ENCODE data around the gene PATJ.
A peak's percentile ranks its signal among the peaks of the same experiment; 100 is the strongest.

PATJ gene

GRCh38 chr1:62057230-62057629 lies 314.9 kb downstream of the PATJ start:
- no peak overlapping the region for H2BK15ac ChIP-seq (ENCODE audit: low read depth, poor library complexity, severe bottlenecking)
- no peak overlapping the region for H2BK5ac ChIP-seq (ENCODE audit: low read depth, low read length, poor library complexity, severe bottlenecking)
- H2BK12ac ChIP-seq (ENCODE audit: low read length in 2 of 2), result no peak overlapping the region
- H3K27ac ChIP-seq (ENCODE audit: low read length, poor library complexity, severe bottlenecking), result no peak overlapping the region
- no peaks in the 10 kb centered on the region for H3K4me1 ChIP-seq (ENCODE audit: control insufficient read depth, insufficient read depth, low read depth, low read length)
- no peak overlapping the region for H3K18ac ChIP-seq (ENCODE audit: low read depth in 1 of 2, low read length in 2 of 2)
- H3K14ac ChIP-seq (ENCODE audit: low read length in 2 of 2), result no peak overlapping the region
- no peak overlapping the region for H3K4me2 ChIP-seq (ENCODE audit: low read length, poor library complexity, severe bottlenecking)
- H3K4ac ChIP-seq (ENCODE audit: low read depth in 1 of 2, low read length in 2 of 2), result no peak overlapping the region
- no peaks in the 10 kb centered on the region for H3K9me3 ChIP-seq (ENCODE audit: control insufficient read depth, low read length)
- H4K91ac ChIP-seq (ENCODE audit: low read length), result no peak overlapping the region
- DNase-seq, result no peak
- no peak overlapping the region for H3K23ac ChIP-seq (ENCODE audit: low read length in 2 of 2)
- H2BK120ac ChIP-seq (ENCODE audit: low read depth, low read length), result no peak overlapping the region
- no peaks in the 10 kb centered on the region for H3K27me3 ChIP-seq (ENCODE audit: control insufficient read depth in 1 of 2, insufficient read depth in 1 of 2, low read length in 2 of 2)
- H2AK5ac ChIP-seq (ENCODE audit: low read length, severe bottlenecking), result no peak overlapping the region
- no peaks in the 10 kb centered on the region for H3K79me1 ChIP-seq (replicated peaks; ENCODE audit: low read length, poor library complexity, severe bottlenecking)
- H3K4me3 ChIP-seq (ENCODE audit: insufficient read depth in 1 of 2, low read depth in 1 of 2, low read length in 2 of 2), result no peak overlapping the region
- H3K36me3 ChIP-seq (ENCODE audit: control insufficient read depth in 1 of 2, insufficient read depth in 2 of 2, low read depth in 1 of 2, low read length in 2 of 2), result no peaks in the 10 kb centered on the region
- no peak overlapping the region for H3K9ac ChIP-seq (ENCODE audit: low read length)
- no peak overlapping the region for H2AFZ ChIP-seq (ENCODE audit: low read depth, low read length)
- 85% methylated on average over 2 of the region's 4 CpGs for WGBS
- no peak overlapping the region for H4K8ac ChIP-seq (ENCODE audit: low read length)

DNA sequence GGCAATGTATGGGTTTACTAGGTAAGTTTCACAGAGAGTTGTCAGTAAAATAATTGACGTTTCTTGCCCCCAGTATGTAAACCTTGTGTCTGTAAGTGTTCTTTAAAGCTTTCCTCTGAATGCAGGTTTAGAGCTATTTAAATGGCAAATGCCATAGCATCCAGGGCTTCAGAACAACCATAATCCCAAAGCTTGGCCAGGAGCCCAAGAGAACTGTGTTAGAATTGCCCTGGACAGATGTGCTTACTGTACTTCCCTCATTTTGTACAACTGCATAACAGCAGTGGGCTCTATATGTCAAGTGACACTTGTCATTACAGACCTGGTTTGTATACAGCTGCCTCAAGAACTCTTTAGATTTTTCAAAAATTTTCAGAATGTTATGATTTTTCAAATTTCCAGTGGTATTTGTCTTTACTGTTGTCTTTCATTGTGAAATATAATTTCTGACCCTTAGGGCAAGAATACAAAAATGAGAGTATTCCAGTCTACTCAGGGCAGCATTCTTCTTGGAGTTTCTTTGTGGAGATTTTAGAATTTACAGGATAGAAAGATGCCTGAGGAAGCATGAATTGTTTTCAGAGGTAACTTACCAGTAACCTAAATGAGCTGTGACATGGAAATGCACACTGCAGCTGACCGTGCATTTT lies 315.5 kb downstream of the PATJ start:
- no peak overlapping the region for H3K4me3 ChIP-seq (ENCODE audit: insufficient read depth in 1 of 2, low read depth in 1 of 2, low read length in 2 of 2)
- H3K27ac ChIP-seq (ENCODE audit: low read length, poor library complexity, severe bottlenecking), result no peak overlapping the region
- no peak overlapping the region for H3K23ac ChIP-seq (ENCODE audit: low read length in 2 of 2)
- H3K4me1 ChIP-seq (ENCODE audit: control insufficient read depth, insufficient read depth, low read depth, low read length), result no peaks in the 10 kb centered on the region
- no peak overlapping the region for H2AK5ac ChIP-seq (ENCODE audit: low read length, severe bottlenecking)
- H3K14ac ChIP-seq (ENCODE audit: low read length in 2 of 2), result no peak overlapping the region
- H4K8ac ChIP-seq (ENCODE audit: low read length), result no peak overlapping the region
- no peak for DNase-seq
- H2BK120ac ChIP-seq (ENCODE audit: low read depth, low read length), result no peak overlapping the region
- H3K27me3 ChIP-seq (ENCODE audit: control insufficient read depth in 1 of 2, insufficient read depth in 1 of 2, low read length in 2 of 2), result no peaks in the 10 kb centered on the region
- no peaks in the 10 kb centered on the region for H3K9me3 ChIP-seq (ENCODE audit: control insufficient read depth, low read length)
- no peaks in the 10 kb centered on the region for H3K79me1 ChIP-seq (replicated peaks; ENCODE audit: low read length, poor library complexity, severe bottlenecking)
- WGBS, result 77% methylated on average over 2 of the region's 2 CpGs
- no peak overlapping the region for H2AFZ ChIP-seq (ENCODE audit: low read depth, low read length)
- no peak overlapping the region for H2BK5ac ChIP-seq (ENCODE audit: low read depth, low read length, poor library complexity, severe bottlenecking)
- no peak overlapping the region for H3K9ac ChIP-seq (ENCODE audit: low read length)
- H3K18ac ChIP-seq (ENCODE audit: low read depth in 1 of 2, low read length in 2 of 2), result no peak overlapping the region
- H4K91ac ChIP-seq (ENCODE audit: low read length), result no peak overlapping the region
- no peaks in the 10 kb centered on the region for H3K36me3 ChIP-seq (ENCODE audit: control insufficient read depth in 1 of 2, insufficient read depth in 2 of 2, low read depth in 1 of 2, low read length in 2 of 2)
- no peak overlapping the region for H2BK12ac ChIP-seq (ENCODE audit: low read length in 2 of 2)
- no peak overlapping the region for H3K4ac ChIP-seq (ENCODE audit: low read depth in 1 of 2, low read length in 2 of 2)
- H3K4me2 ChIP-seq (ENCODE audit: low read length, poor library complexity, severe bottlenecking), result no peak overlapping the region
- H2BK15ac ChIP-seq (ENCODE audit: low read depth, poor library complexity, severe bottlenecking), result no peak overlapping the region

DNA sequence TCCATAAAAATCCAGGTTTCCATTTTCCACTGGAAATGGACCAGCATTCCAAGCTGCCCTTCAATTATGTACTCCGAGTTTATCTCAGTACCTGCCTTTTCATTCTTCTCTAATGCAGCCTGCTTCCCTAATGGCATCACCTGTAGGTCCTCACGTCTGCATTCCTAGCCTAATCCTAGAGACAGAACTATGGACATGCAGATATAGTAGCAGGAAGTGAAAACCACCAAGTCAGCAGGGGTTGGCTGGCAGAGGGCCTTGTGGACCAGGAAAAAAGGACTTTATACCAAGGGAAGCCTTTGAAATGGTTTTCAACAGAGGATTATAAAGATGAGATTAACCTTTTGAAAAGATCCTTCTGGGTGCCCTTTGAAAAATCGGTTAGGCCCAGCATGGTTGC lies 316.7 kb downstream of the PATJ start:
- Histone ChIP-seq H3K27ac (ENCODE audit: low read length, poor library complexity, severe bottlenecking) (peak overlapping the region; percentile 18), H4K91ac (ENCODE audit: low read length) (no peak overlapping the region), H3K9me3 (ENCODE audit: control insufficient read depth, low read length) (no peaks in the 10 kb centered on the region), H2BK12ac (ENCODE audit: low read length in 2 of 2) (no peak overlapping the region), H3K23ac (ENCODE audit: low read length in 2 of 2) (no peak overlapping the region), H3K79me1 (replicated peaks; ENCODE audit: low read length, poor library complexity, severe bottlenecking) (no peaks in the 10 kb centered on the region), H3K4me2 (ENCODE audit: low read length, poor library complexity, severe bottlenecking) (no peak overlapping the region), H2BK5ac (ENCODE audit: low read depth, low read length, poor library complexity, severe bottlenecking) (no peak overlapping the region), H3K4me1 (ENCODE audit: control insufficient read depth, insufficient read depth, low read depth, low read length) (no peaks in the 10 kb centered on the region), H3K36me3 (ENCODE audit: control insufficient read depth in 1 of 2, insufficient read depth in 2 of 2, low read depth in 1 of 2, low read length in 2 of 2) (no peaks in the 10 kb centered on the region), H3K4me3 (ENCODE audit: insufficient read depth in 1 of 2, low read depth in 1 of 2, low read length in 2 of 2) (no peak overlapping the region), H2BK15ac (ENCODE audit: low read depth, poor library complexity, severe bottlenecking) (no peak overlapping the region), H3K18ac (ENCODE audit: low read depth in 1 of 2, low read length in 2 of 2) (no peak overlapping the region), H3K4ac (ENCODE audit: low read depth in 1 of 2, low read length in 2 of 2) (no peak overlapping the region), H3K14ac (ENCODE audit: low read length in 2 of 2) (no peak overlapping the region), H2AK5ac (ENCODE audit: low read length, severe bottlenecking) (no peak overlapping the region), H4K8ac (ENCODE audit: low read length) (no peak overlapping the region), H2BK120ac (ENCODE audit: low read depth, low read length) (no peak overlapping the region), H3K9ac (ENCODE audit: low read length) (no peak overlapping the region), H3K27me3 (ENCODE audit: control insufficient read depth in 1 of 2, insufficient read depth in 1 of 2, low read length in 2 of 2) (no peaks in the 10 kb centered on the region), H2AFZ (ENCODE audit: low read depth, low read length) (no peak overlapping the region)
- 56% methylated on average over 2 of the region's 3 CpGs for WGBS
- no peak for DNase-seq

DNA sequence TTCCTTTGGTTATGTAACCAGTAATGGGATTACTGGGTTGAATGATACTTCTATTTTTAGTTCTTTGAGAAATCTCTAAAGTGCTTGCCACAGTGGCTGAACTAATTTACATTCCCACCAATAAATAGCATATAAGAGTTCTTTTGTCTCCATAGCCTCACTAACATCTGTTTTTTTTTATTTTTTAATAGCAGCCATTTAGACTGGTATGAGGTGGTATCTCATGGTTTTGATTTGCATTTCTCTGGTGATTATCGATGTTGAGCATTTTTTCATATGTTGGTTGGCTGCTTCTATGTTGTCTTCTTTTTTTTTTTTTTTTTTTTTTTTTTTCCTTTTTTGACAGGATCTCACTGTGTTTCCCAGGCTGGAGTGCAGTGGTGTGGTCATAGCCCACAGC lies 319.8 kb downstream of the PATJ start:
- H3K27ac ChIP-seq (ENCODE audit: low read length, poor library complexity, severe bottlenecking), result no peak overlapping the region
- no peak overlapping the region for H2BK5ac ChIP-seq (ENCODE audit: low read depth, low read length, poor library complexity, severe bottlenecking)
- no peaks in the 10 kb centered on the region for H3K79me1 ChIP-seq (replicated peaks; ENCODE audit: low read length, poor library complexity, severe bottlenecking)
- H4K8ac ChIP-seq (ENCODE audit: low read length), result no peak overlapping the region
- 100% methylated on average over 1 of the region's 1 CpG for WGBS
- H2AK5ac ChIP-seq (ENCODE audit: low read length, severe bottlenecking), result no peak overlapping the region
- H3K9me3 ChIP-seq (ENCODE audit: control insufficient read depth, low read length), result no peaks in the 10 kb centered on the region
- no peak overlapping the region for H3K4me2 ChIP-seq (ENCODE audit: low read length, poor library complexity, severe bottlenecking)
- no peak overlapping the region for H2AFZ ChIP-seq (ENCODE audit: low read depth, low read length)
- no peak overlapping the region for H2BK12ac ChIP-seq (ENCODE audit: low read length in 2 of 2)
- H3K4me3 ChIP-seq (ENCODE audit: insufficient read depth in 1 of 2, low read depth in 1 of 2, low read length in 2 of 2), result no peak overlapping the region
- no peak overlapping the region for H3K4ac ChIP-seq (ENCODE audit: low read depth in 1 of 2, low read length in 2 of 2)
- no peak overlapping the region for H3K9ac ChIP-seq (ENCODE audit: low read length)
- H3K23ac ChIP-seq (ENCODE audit: low read length in 2 of 2), result no peak overlapping the region
- no peak overlapping the region for H3K14ac ChIP-seq (ENCODE audit: low read length in 2 of 2)
- no peaks in the 10 kb centered on the region for H3K4me1 ChIP-seq (ENCODE audit: control insufficient read depth, insufficient read depth, low read depth, low read length)
- H2BK120ac ChIP-seq (ENCODE audit: low read depth, low read length), result no peak overlapping the region
- no peak overlapping the region for H4K91ac ChIP-seq (ENCODE audit: low read length)
- no peaks in the 10 kb centered on the region for H3K27me3 ChIP-seq (ENCODE audit: control insufficient read depth in 1 of 2, insufficient read depth in 1 of 2, low read length in 2 of 2)
- no peak for DNase-seq
- no peak overlapping the region for H3K18ac ChIP-seq (ENCODE audit: low read depth in 1 of 2, low read length in 2 of 2)
- no peak overlapping the region for H2BK15ac ChIP-seq (ENCODE audit: low read depth, poor library complexity, severe bottlenecking)
- H3K36me3 ChIP-seq (ENCODE audit: control insufficient read depth in 1 of 2, insufficient read depth in 2 of 2, low read depth in 1 of 2, low read length in 2 of 2), result peaks cover 0 to 6% of the 10 kb centered on the region in 2 experiments

Data from mesenchymal stem cell (in vitro differentiated cells and primary cell).